A549 (cell line): ENCODE results near the gene KIAA0930. TPM values are rescaled to one million over a fixed set of nuclear protein-coding genes. Genes with fewer than 3 reads are reported as not detected.

Experiments
- ATAC-seq, 2 experiments: fragments of 200-7000 bp in 1 of 2; fragments of >200 bp in 1 of 2; cut with Nextera tagmentation in 1 of 2; cut with Tn5 transposase in 1 of 2; 3 replicates each; pipeline versions ENCODE4 v1.8.0 to v1.9.1; 2018 to 2020; ENCODE audit warnings: mild to moderate bottlenecking in 1 of 2, moderate library complexity in 1 of 2
- CTCF ChIA-PET: fragments of 300-600 bp; sonication (Branson Sonifier 250); formaldehyde crosslinking; extraction: SDS; loops from one replicate; lab custom pipeline; 2021; ENCODE audit warnings: antibody characterized with exemption, inconsistent platforms; lab: Yijun Ruan, JAX
- POLR2A ChIA-PET: fragments of 350-600 bp; formaldehyde crosslinking; extraction: SDS; loops from one replicate; lab custom pipeline; 2021; ENCODE audit warnings: antibody characterized with exemption, inconsistent platforms; lab: Yijun Ruan, JAX
- DNase-seq, 2 experiments: peaks; one replicate each; pipeline versions ENCODE4 v3.0.0 to v3.0.0-alpha.2; 2011 to 2016; ENCODE audit warnings: low read depth in 1 of 2, low spot score in 1 of 2
- FAIRE-seq: peaks from 2 replicates; lab custom pipeline; 2011; peaks lifted over from hg19 to GRCh38; lab: Jason Lieb, UNC
- H3K27ac ChIP-seq, 2 experiments: fragments of >200 bp; sonication (Bioruptor Twin); formaldehyde crosslinking; 3 replicates each; pipeline ENCODE4 v1.5.1; 2016 to 2017
- H3K4me1 ChIP-seq: fragments of >200 bp; sonication (Bioruptor Twin); formaldehyde crosslinking; 3 replicates; pipeline ENCODE4 v1.6.1; 2016
- H3K4me2 ChIP-seq: fragments of >200 bp; sonication (Bioruptor Twin); formaldehyde crosslinking; 3 replicates; pipeline ENCODE4 v1.6.1; 2016
- H3K4me3 ChIP-seq: fragments of >200 bp; sonication (Bioruptor Twin); formaldehyde crosslinking; 3 replicates; pipeline ENCODE4 v1.5.1; 2016
- H3K9me3 ChIP-seq: fragments of >200 bp; sonication (Bioruptor Twin); formaldehyde crosslinking; 3 replicates; pipeline ENCODE4 v1.6.1; 2016
- BHLHE40 ChIP-seq: IDR thresholded peaks from 2 replicates; pipeline ENCODE4 v1.6.1; 2012; ENCODE audit warnings: low read depth, low read length, inconsistent platforms
- CBX2 ChIP-seq: fragments of 200-600 bp; sonication (generic); IDR thresholded peaks from 2 replicates; pipeline ENCODE4 v1.6.1; 2016; ENCODE audit warnings: low read depth, mild to moderate bottlenecking, borderline replicate concordance
- CBX8 ChIP-seq: fragments of 200-600 bp; sonication (generic); IDR thresholded peaks from 2 replicates; pipeline ENCODE4 v1.6.1; 2016
- CHD4 ChIP-seq: fragments of 200-600 bp; sonication (generic); IDR thresholded peaks from 2 replicates; pipeline ENCODE4 v1.6.1; 2016; ENCODE audit warnings: antibody characterized with exemption, mild to moderate bottlenecking, borderline replicate concordance
- EHF ChIP-seq: fragments of 250-450 bp; sonication (Bioruptor Pico); IDR thresholded peaks from 2 replicates; pipeline ENCODE4 v1.5.0; 2020; ENCODE audit warnings: mild to moderate bottlenecking
- EHMT2 ChIP-seq: fragments of 200-600 bp; sonication (generic); IDR thresholded peaks from 2 replicates; pipeline ENCODE4 v1.6.1; 2016; ENCODE audit warnings: antibody characterized with exemption, low read depth, mild to moderate bottlenecking, moderate library complexity
- ESRRA ChIP-seq: fragments of 150-350 bp; IDR thresholded peaks from 2 replicates; pipeline ENCODE4 v1.6.1; 2014; ENCODE audit warnings: mild to moderate bottlenecking, low read length, borderline replicate concordance
- FOXS1 ChIP-seq: fragments of 250-450 bp; sonication (Bioruptor Pico); IDR thresholded peaks from 2 replicates; pipeline ENCODE4 v1.5.0; 2020; ENCODE audit warnings: mild to moderate bottlenecking, moderate library complexity
- HDAC2 ChIP-seq: fragments of 200-600 bp; sonication (generic); IDR thresholded peaks from 2 replicates; pipeline ENCODE4 v1.6.1; 2016
- HEYL ChIP-seq: fragments of 250-450 bp; sonication (Bioruptor Pico); IDR thresholded peaks from 2 replicates; pipeline ENCODE4 v1.8.0; 2021; ENCODE audit warnings: mild to moderate bottlenecking, moderate library complexity
- HOXB13 ChIP-seq: fragments of 250-450 bp; sonication (Bioruptor Pico); IDR thresholded peaks from 2 replicates; pipeline ENCODE4 v1.5.0; 2020; ENCODE audit warnings: low read depth, mild to moderate bottlenecking, moderate library complexity
- JUNB ChIP-seq: fragments of >200 bp; sonication (Bioruptor Twin); formaldehyde crosslinking; IDR thresholded peaks from 2 replicates; pipeline ENCODE4 v1.6.1; 2016
- KDM1A ChIP-seq: fragments of 200-600 bp; sonication (generic); IDR thresholded peaks from 2 replicates; pipeline ENCODE4 v1.6.1; 2016; ENCODE audit warnings: low read depth, mild to moderate bottlenecking
- MAFK ChIP-seq: fragments of 450-650 bp; IDR thresholded peaks from 2 replicates; pipeline ENCODE4 v1.6.1; 2014; ENCODE audit not compliant: partially characterized antibody
- MAZ ChIP-seq: fragments of 150-350 bp; IDR thresholded peaks from 2 replicates; pipeline ENCODE4 v1.6.1; 2014; ENCODE audit warnings: antibody characterized with exemption, low read depth, low read length, borderline replicate concordance
- NPAS2 ChIP-seq: fragments of 250-450 bp; sonication (Bioruptor Pico); IDR thresholded peaks from 2 replicates; pipeline ENCODE4 v1.8.0; 2022; ENCODE audit warnings: mild to moderate bottlenecking, moderate library complexity, borderline replicate concordance
- NR3C1 ChIP-seq: fragments of >200 bp; sonication (Bioruptor Twin); formaldehyde crosslinking; IDR thresholded peaks from 3 replicates; pipeline ENCODE4 v1.6.1; 2017
- POLR2A ChIP-seq: IDR thresholded peaks from 2 replicates; pipeline ENCODE4 v1.6.1; 2012; ENCODE audit warnings: mild to moderate bottlenecking, low read length
- POLR2AphosphoS2 ChIP-seq: conservative IDR thresholded peaks from 2 replicates; pipeline ENCODE4 v1.6.1; 2012; ENCODE audit warnings: low read length, improper control_type of control experiment, inconsistent platforms
- RARB ChIP-seq: fragments of 250-450 bp; sonication (Bioruptor Pico); IDR thresholded peaks from 2 replicates; pipeline ENCODE4 v1.8.0; 2021; ENCODE audit warnings: mild to moderate bottlenecking, moderate library complexity
- SREBF2 ChIP-seq: fragments of 450-650 bp; IDR thresholded peaks from 2 replicates; pipeline ENCODE4 v1.6.1; 2014; ENCODE audit warnings: mild to moderate bottlenecking, moderate library complexity
- TFCP2L1 ChIP-seq: fragments of 250-450 bp; sonication (Bioruptor Pico); IDR thresholded peaks from 2 replicates; pipeline ENCODE4 v1.5.0; 2021; ENCODE audit warnings: mild to moderate bottlenecking
- ZC3H11A ChIP-seq: fragments of 450-650 bp; IDR thresholded peaks from 2 replicates; pipeline ENCODE4 v1.6.1; 2014; ENCODE audit warnings: antibody characterized with exemption, mild to moderate bottlenecking
- ZFP36 ChIP-seq: fragments of 450-650 bp; IDR thresholded peaks from 2 replicates; pipeline ENCODE4 v1.6.1; 2014; ENCODE audit warnings: borderline replicate concordance; ENCODE audit not compliant: partially characterized antibody
- ZSCAN20 ChIP-seq: fragments of 250-450 bp; sonication (Bioruptor Pico); IDR thresholded peaks from 2 replicates; pipeline ENCODE4 v1.8.0; 2022; ENCODE audit warnings: mild to moderate bottlenecking, moderate library complexity
- WGBS: methylation state at CpG from one replicate; pipeline ENCODE4 v1.1.6; 2017; ENCODE audit errors: missing lambda C conversion rate; 5-methylcytosine and 5-hydroxymethylcytosine counted together
- polyA plus RNA-seq, 4 experiments: library from polyadenylated mRNA; depleted of rRNA in 3 of 4; stranded (reverse); fragments of >200 nt; fragmentation: RNase III in 1 of 4; extraction: RNeasy Plus Mini Kit Qiagen cat#74134 plus additional on column Dnase treatment in 1 of 4; gene quantifications; 2 replicates in 3 of 4; 3 replicates in 1 of 4; pipeline ENCODE4 v1.2.3, GENCODE V29; 2011 to 2017
- TF ChIP-seq, protein P1 (sequence below): fragments of >200 bp; sonication (Bioruptor Twin); formaldehyde crosslinking; IDR thresholded peaks from 3 replicates; pipeline ENCODE4 v1.6.1; 2016
- TF ChIP-seq, protein P2 (sequence below): fragments of 250-450 bp; sonication (Bioruptor Pico); IDR thresholded peaks from 2 replicates; pipeline ENCODE4 v1.5.0; 2021; ENCODE audit warnings: mild to moderate bottlenecking, moderate library complexity, borderline replicate concordance
- TF ChIP-seq, protein P3 (sequence below): IDR thresholded peaks from 2 replicates; pipeline ENCODE4 v1.6.1; 2012

The KIAA0930 gene
- polyA plus RNA-seq, 2 of the 4 experiments (the other 2 are of a cell fraction), result 47.7 to 60.0 TPM

DNA sequence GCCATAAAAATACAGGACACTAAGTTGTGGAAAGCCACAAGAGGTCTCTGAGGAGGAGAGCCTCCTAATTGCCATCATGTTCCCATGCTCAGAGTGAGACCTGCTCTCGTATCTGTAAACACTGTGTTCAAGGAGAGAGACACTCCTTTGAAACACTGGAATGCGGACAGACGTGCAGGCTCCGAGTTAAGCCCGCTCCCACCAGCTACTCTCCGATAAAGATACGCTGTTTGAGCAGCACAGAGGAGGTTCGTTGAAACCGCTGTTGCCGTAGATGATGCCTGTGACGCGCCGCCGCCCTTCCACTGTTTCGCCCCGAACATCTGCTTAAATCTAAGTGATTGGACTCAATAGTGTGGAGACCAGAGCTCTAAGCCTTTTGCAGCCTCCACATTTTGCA is 51.9 kb downstream of the KIAA0930 start:
- DNase-seq (no peak), ATAC-seq (no peak), FAIRE-seq (no peak)
- no peak overlapping the region for H3K4me3 ChIP-seq
- no peaks in the 10 kb centered on the region for H3K4me1 ChIP-seq
- no peaks in the 10 kb centered on the region for H3K9me3 ChIP-seq
- CTCF ChIA-PET, result no interaction called here
- H3K27ac ChIP-seq, result no peak overlapping the region
- no peak overlapping the region for H3K4me2 ChIP-seq
- TF ChIP-seq ZFP36 (no peak), POLR2AphosphoS2 (no peak), ZSCAN20 (CRISPR knock-in tag) (no peak), EHF (CRISPR knock-in tag) (no peak), ESRRA (no peak), NR3C1 (no peak), MAFK (no peak), SREBF2 (no peak), HOXB13 (CRISPR knock-in tag) (no peak), EHMT2 (no peak), ZC3H11A (no peak), TFCP2L1 (CRISPR knock-in tag) (no peak), JUNB (no peak), RARB (CRISPR knock-in tag) (no peak), HEYL (no peak), CBX8 (no peak)
- TF ChIP-seq, protein P1, sequence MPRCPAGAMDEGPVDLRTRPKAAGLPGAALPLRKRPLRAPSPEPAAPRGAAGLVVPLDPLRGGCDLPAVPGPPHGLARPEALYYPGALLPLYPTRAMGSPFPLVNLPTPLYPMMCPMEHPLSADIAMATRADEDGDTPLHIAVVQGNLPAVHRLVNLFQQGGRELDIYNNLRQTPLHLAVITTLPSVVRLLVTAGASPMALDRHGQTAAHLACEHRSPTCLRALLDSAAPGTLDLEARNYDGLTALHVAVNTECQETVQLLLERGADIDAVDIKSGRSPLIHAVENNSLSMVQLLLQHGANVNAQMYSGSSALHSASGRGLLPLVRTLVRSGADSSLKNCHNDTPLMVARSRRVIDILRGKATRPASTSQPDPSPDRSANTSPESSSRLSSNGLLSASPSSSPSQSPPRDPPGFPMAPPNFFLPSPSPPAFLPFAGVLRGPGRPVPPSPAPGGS, result no peak
- WGBS, result 90% methylated on average over 16 of the region's 16 CpGs
- POLR2A ChIA-PET, result no interaction called here

DNA sequence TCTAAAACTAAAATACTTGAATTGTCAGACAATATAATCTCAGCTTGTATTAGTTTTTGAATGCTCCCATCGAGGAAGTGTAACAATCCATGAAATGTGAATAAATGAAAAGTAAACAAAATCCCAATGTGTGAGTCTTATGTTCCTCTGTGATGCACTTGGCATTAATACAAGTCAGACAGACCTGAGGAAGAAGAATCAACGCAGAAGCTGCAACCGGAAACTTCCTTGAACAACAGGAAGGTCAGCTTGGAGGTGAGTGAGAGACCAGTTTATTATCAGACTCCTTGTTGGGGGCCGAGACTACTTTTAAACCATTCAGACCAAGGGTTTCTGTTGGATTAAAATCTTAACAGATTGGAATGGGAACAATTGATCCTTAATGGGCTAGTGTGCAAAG is 52.8 kb downstream of the KIAA0930 start:
- Histone ChIP-seq H3K27ac (no peak overlapping the region), H3K9me3 (no peaks in the 10 kb centered on the region), H3K4me1 (no peaks in the 10 kb centered on the region), H3K4me3 (no peak overlapping the region), H3K4me2 (no peak overlapping the region)
- WGBS, result 70% methylated on average over 4 of the region's 4 CpGs
- ChIA-PET POLR2A (no interaction called here), CTCF (no interaction called here)
- TF ChIP-seq CHD4 (no peak), ESRRA (no peak), ZFP36 (no peak), ZC3H11A (no peak), POLR2A (no peak), NPAS2 (no peak), HDAC2 (no peak), CBX2 (no peak), BHLHE40 (no peak), FOXS1 (CRISPR knock-in tag) (no peak), KDM1A (no peak), CBX8 (no peak), MAZ (no peak)
- TF ChIP-seq, protein P2, sequence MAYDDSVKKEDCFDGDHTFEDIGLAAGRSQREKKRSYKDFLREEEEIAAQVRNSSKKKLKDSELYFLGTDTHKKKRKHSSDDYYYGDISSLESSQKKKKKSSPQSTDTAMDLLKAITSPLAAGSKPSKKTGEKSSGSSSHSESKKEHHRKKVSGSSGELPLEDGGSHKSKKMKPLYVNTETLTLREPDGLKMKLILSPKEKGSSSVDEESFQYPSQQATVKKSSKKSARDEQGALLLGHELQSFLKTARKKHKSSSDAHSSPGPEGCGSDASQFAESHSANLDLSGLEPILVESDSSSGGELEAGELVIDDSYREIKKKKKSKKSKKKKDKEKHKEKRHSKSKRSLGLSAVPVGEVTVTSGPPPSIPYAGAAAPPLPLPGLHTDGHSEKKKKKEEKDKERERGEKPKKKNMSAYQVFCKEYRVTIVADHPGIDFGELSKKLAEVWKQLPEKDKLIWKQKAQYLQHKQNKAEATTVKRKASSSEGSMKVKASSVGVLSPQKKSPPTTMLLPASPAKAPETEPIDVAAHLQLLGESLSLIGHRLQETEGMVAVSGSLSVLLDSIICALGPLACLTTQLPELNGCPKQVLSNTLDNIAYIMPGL (CRISPR knock-in tag), result no peak
- TF ChIP-seq, protein P3, sequence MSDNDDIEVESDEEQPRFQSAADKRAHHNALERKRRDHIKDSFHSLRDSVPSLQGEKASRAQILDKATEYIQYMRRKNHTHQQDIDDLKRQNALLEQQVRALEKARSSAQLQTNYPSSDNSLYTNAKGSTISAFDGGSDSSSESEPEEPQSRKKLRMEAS, result no peak
- ATAC-seq, result no peak
- no peak for DNase-seq
- FAIRE-seq, result no peak
